ENCODE measurements around the gene LOXL1. TPM values are rescaled to one million over a fixed set of nuclear protein-coding genes. Genes with fewer than 3 reads are reported as not detected.
"Not testable (repeated sequence)": the region's sequence is repeated elsewhere in the genome, so short reads cannot be mapped to it uniquely, and the experiment has no call there.

Gene LOXL1
- total RNA-seq, 1 experiment from 2014 or later = 10.4 TPM

DNA sequence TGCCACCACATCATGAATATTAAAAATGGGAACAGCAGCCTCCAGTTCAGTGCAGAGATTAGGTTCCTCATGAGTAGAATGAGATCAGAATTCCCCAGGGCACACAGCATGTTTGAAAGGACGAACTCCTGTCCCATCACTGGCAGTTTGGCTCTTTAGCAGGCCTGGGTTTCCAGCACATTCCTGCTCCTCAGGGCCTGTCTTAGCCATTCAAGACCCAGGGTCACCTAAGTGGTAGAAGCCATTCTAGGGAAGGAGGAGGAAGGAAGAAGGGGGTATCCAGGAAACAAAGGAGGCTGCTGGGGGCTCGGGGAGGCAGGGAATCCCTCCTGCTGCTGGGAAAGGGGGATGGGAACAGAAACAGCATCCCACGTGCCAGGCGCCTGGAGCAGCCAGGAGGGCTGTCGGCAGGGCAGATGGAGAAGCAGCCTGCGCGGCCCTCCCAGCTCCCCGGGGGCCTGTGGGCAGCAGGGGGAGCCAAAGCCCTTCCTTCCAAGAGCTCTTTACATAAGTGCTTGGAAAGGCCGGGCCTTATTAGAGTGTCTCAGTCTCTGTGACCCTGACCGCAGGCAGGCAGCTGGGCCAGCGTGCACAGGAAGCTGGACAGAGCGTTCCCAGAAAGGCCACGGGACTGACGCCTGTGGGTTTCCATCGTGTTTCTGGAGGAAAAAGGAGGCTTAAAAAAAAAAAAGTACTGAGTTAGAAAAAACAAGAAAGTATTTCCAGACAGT lies 24.7 kb downstream of the LOXL1 start:
- DNase-seq (ENCODE audit: extremely low read depth, low read depth) = peak; percentile 81

DNA sequence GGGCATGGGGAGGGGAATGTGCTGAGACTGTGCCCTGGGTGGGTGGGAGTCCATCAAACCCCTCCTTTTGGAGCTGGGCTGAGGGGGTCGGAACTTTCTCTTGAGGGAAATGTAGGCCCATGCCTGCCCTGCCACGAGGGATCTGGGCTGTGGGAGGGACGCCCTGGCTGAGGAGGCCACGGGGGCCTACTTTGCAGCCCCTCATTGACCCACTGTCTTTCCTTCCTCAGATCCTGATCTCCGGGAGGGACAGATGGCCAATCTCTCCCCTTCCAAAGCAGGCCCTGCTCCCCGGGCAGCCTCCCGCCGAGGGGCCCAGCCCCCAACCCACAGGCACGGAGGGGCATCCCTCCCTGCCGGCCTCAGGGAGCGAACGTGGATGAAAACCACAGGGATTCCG lies 25.3 kb downstream of the LOXL1 start:
- DNase-seq (ENCODE audit: extremely low read depth, low read depth) = no peak

GRCh38 chr15:73952171-73952912 lies 26.1 kb downstream of the LOXL1 start:
- no peak for DNase-seq (ENCODE audit: extremely low read depth, low read depth)

- no peak for DNase-seq (ENCODE audit: extremely low read depth, low read depth)
These were observed 26.9 kb downstream of the LOXL1 start for GRCh38 chr15:73952913-73953750.

DNA sequence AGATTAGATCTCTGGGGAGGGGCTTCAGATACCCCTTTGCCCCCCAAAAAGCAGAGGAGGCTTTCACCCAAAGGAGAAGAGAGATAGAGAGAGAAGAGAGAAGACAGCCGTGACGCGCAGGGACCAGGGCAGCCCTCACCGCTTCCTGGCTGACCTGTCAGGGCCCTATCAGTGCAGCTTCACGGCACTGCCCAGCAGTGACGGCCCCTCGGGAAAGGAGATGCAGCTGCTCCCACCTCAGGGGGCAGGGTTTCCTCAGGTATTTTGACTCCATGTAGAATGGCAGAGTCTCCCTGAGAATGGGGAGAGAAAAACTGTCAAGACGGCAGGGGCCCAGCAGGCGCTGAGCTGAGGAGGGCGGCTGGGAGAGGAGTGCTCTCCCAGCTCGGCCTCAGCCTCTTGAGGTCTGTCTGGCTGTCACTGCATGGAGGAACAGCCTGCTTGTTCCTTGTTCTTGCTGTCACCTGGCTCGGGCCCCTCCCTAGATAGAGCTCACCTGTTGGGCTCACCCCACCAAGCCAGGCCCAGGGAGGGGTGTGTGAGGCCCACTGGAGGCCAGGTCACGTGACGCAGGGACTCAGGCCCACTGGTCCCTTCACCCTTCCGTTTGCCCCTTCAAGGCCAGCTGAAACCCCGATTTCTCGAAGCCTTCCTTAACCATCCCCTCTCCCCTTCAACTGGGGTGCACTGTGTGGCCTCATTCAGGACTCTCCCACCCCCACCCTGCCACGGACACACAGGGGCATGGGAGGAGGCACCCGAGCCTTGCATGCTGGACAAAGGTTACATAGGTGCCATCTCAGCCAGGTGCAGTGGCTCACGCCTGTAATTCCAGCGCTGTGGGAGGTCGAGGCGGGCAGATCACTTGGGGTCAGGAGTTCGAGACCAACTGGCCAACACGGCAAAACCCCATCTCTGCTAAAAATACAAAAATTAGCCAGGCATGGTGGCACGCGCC lies 28.2 kb downstream of the LOXL1 start:
- DNase-seq (ENCODE audit: extremely low read depth, low read depth) = no peak

- DNase-seq (ENCODE audit: extremely low read depth, low read depth) = no peak
These were observed 29.1 kb downstream of the LOXL1 start for GRCh38 chr15:73955326-73955725.

GRCh38 chr15:73955861-73956742 lies 29.8 kb downstream of the LOXL1 start:
- DNase-seq (ENCODE audit: extremely low read depth, low read depth) = no peak

DNA sequence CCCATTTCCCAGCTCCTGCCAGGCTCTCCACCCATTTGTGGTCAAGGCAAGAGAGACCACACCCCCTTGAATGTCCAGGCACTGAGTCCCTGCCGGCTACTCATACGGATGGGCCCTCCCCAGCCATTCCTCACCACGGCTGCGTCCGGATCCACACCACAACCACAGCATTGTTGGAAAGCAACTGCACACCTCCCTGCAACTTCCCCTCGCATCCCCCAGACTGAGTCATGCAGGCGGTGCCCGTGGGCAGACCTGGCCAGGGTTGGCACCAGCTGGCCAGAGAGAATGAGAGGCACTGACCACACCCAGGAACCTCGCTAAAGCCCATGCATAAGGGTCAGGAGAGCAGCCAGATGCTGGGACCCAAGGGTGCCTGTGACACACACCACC lies 30.5 kb downstream of the LOXL1 start:
- peak; percentile 81 for DNase-seq (ENCODE audit: extremely low read depth, low read depth)

DNA sequence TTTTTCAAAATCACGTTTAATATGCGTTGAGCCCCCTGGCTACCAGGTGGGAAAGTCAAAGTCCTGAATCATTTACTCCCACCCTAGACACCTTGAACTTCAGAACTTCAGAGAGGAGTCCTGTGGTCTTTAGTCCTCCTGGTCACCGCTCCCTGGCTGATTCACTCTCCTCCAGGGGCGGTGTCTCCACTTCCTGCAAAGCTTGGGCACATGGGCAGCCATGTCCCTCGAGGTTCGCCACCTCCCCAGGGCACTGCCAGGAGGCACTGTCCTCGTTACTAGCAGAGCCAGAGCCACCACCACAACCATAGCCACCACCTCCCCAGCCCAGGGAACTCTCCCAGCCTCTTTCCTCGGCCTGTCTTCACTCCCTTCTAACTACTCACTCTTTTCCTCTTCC lies 31.0 kb downstream of the LOXL1 start:
- no peak for DNase-seq (ENCODE audit: extremely low read depth, low read depth)

DNA sequence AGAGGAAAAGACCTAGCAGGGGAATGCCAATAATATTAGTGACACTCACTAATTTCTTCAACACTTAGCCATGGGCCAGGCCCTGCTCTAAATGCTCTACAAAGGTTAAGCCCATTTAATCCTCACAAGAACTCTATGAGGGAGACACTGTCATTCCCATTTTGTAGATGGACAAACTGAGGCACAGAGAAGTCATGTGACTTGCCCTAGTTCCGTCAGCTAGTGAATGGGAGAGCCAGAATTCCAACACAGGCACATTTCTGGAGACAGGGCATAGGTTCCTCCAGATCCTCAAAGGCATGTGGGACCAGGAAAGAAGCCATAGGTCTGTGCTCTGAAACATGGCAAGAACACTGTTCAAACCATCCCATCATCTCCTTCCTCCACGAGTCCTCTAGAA lies 31.5 kb downstream of the LOXL1 start:
- no peak for DNase-seq (ENCODE audit: extremely low read depth, low read depth)

- no peak for DNase-seq (ENCODE audit: extremely low read depth, low read depth)
These were observed 32.8 kb downstream of the LOXL1 start for GRCh38 chr15:73959012-73959581.

GRCh38 chr15:73959801-73960200 lies 33.5 kb downstream of the LOXL1 start:
- DNase-seq (ENCODE audit: extremely low read depth, low read depth) = no peak

GRCh38 chr15:73960472-73961070 lies 34.3 kb downstream of the LOXL1 start:
- not testable (repeated sequence) for DNase-seq (ENCODE audit: extremely low read depth, low read depth)

- DNase-seq (ENCODE audit: extremely low read depth, low read depth) = no peak
These were observed 36.2 kb downstream of the LOXL1 start for GRCh38 chr15:73962433-73962832.

GRCh38 chr15:73964736-73965093 lies 38.5 kb downstream of the LOXL1 start:
- peak; percentile 82 for DNase-seq (ENCODE audit: extremely low read depth, low read depth)

DNA sequence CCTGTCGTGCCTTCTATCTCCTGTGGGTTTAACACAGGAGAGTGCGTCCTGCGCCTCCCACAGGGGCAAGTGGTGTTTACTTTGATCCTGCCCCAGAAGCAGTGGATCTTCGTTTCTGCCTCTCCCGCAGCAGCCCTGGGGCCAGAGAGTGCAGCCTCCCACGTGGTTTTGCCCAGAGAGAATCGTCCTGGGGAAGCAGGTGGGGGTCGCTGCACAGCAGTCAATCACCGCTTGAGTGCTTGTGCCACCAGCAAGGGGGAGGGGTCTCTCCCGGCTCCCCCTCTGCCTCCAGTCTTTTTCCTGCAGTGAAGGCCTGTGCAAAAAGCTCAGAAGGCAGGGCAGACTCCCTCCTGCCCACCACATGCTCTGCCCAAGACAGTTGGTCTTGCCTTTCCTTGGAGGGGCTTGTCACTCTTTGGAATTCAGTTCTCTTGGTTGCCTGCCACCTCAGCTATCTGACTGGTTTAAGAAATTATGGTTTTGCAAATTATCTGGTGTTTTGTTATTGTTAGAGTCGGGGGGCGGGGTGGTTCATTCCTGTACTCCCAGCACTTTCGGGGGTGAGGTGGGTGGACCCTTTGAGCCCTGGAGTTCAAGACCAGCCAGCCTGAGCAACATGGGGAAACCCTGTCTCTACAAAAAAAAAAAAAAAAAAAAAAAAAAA lies 39.0 kb downstream of the LOXL1 start:
- no peak for DNase-seq (ENCODE audit: extremely low read depth, low read depth)

- no peak for DNase-seq (ENCODE audit: extremely low read depth, low read depth)
These were observed 39.5 kb downstream of the LOXL1 start for GRCh38 chr15:73965758-73966113.

DNA sequence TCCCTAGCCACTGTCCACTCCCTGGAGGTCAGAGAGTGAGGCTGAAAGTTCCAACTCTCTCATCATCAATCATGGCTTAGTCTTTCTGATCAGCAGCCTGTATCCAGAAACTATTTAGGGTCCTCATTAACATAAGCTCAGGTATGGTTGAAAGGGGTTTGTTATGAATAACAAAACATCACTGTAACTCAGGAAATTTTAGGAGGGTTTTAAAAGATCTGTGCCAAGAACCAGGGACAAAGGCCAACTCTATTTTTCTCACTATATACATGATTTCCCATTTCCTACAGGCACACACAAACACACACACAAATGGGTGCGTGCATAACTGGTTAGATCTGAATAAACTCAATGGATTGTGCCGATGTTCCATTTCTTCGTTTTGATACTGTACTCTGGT lies 42.2 kb downstream of the LOXL1 start:
- DNase-seq (ENCODE audit: extremely low read depth, low read depth) = no peak

Data from NCI-H460 (cell line).